NCI-H345 treated with DMSO at 0.1 percent for 48 hours (cell line): ENCODE data around the gene SSPN.
"Not testable (repeated sequence)": the region's sequence is repeated elsewhere in the genome, so short reads cannot be mapped to it uniquely, and the experiment has no call there.

Source experiments
- DNase-seq: peaks from one replicate; lab custom pipeline; 2025; ENCODE audit not compliant: unreplicated experiment; lab: John Stamatoyannopoulos, UW

Gene SSPN

GRCh38 chr12:26227361-26227745 lies 32.0 kb downstream of the SSPN start:
- DNase-seq = no peak

- DNase-seq = no peak
Measured at GRCh38 chr12:26229910-26230309, 34.5 kb downstream of the SSPN start.

GRCh38 chr12:26231470-26231869 lies 36.1 kb downstream of the SSPN start:
- DNase-seq = no peak

- DNase-seq = no peak
Measured at GRCh38 chr12:26231921-26232320, 36.5 kb downstream of the SSPN start.

- DNase-seq = no peak
Measured at GRCh38 chr12:26233631-26234030, 38.3 kb downstream of the SSPN start.

- not testable (repeated sequence) for DNase-seq
Measured at GRCh38 chr12:26235465-26235864, 40.1 kb downstream of the SSPN start.

- DNase-seq = no peak
Measured at GRCh38 chr12:26238341-26239121, 43.2 kb downstream of the SSPN start.

GRCh38 chr12:26239122-26239851 lies 43.9 kb downstream of the SSPN start:
- no peak for DNase-seq

- DNase-seq = no peak
Measured at GRCh38 chr12:26239852-26240815, 44.8 kb downstream of the SSPN start.

GRCh38 chr12:26241080-26241479 lies 45.7 kb downstream of the SSPN start:
- DNase-seq = no peak

- no peak for DNase-seq
Measured at GRCh38 chr12:26242683-26243082, 47.3 kb downstream of the SSPN start.

- DNase-seq = no peak
Measured at GRCh38 chr12:26244503-26244902, 49.1 kb downstream of the SSPN start.

GRCh38 chr12:26245175-26245942 lies 50.0 kb downstream of the SSPN start:
- no peak for DNase-seq

- DNase-seq = no peak
Measured at GRCh38 chr12:26246483-26247164, 51.3 kb downstream of the SSPN start.

- DNase-seq = no peak
Measured at GRCh38 chr12:26247873-26248272, 52.5 kb downstream of the SSPN start.

- no peak for DNase-seq
Measured at GRCh38 chr12:26250801-26251200, 55.4 kb downstream of the SSPN start.

- DNase-seq = no peak
Measured at GRCh38 chr12:26251600-26251999, 56.2 kb downstream of the SSPN start.

- DNase-seq = no peak
Measured at GRCh38 chr12:26252946-26253345, 57.6 kb downstream of the SSPN start.

- DNase-seq = no peak
Measured at GRCh38 chr12:26255893-26256645, 60.7 kb downstream of the SSPN start.
